A549 (cell line): ENCODE measurements around the gene NR2E3. TPM values are rescaled to one million over a fixed set of nuclear protein-coding genes. Genes with fewer than 3 reads are reported as not detected.

ENCODE experiments used
- ATAC-seq, 2 experiments: fragments of 200-7000 bp in 1 of 2; fragments of >200 bp in 1 of 2; cut with Nextera tagmentation in 1 of 2; cut with Tn5 transposase in 1 of 2; 3 replicates each; pipeline versions ENCODE4 v1.8.0 to v1.9.1; 2018 to 2020; ENCODE audit warnings: mild to moderate bottlenecking in 1 of 2, moderate library complexity in 1 of 2
- CTCF ChIA-PET: fragments of 300-600 bp; sonication (Branson Sonifier 250); formaldehyde crosslinking; extraction: SDS; loops from one replicate; lab custom pipeline; 2021; ENCODE audit warnings: antibody characterized with exemption, inconsistent platforms; lab: Yijun Ruan, JAX
- POLR2A ChIA-PET: fragments of 350-600 bp; formaldehyde crosslinking; extraction: SDS; loops from one replicate; lab custom pipeline; 2021; ENCODE audit warnings: antibody characterized with exemption, inconsistent platforms; lab: Yijun Ruan, JAX
- DNase-seq, 2 experiments: peaks; one replicate each; pipeline versions ENCODE4 v3.0.0 to v3.0.0-alpha.2; 2011 to 2016; ENCODE audit warnings: low read depth in 1 of 2, low spot score in 1 of 2
- FAIRE-seq: peaks from 2 replicates; lab custom pipeline; 2011; peaks lifted over from hg19 to GRCh38; lab: Jason Lieb, UNC
- H3K27ac ChIP-seq, 2 experiments: fragments of >200 bp; sonication (Bioruptor Twin); formaldehyde crosslinking; 3 replicates each; pipeline ENCODE4 v1.5.1; 2016 to 2017
- H3K4me1 ChIP-seq: fragments of >200 bp; sonication (Bioruptor Twin); formaldehyde crosslinking; 3 replicates; pipeline ENCODE4 v1.6.1; 2016
- H3K4me2 ChIP-seq: fragments of >200 bp; sonication (Bioruptor Twin); formaldehyde crosslinking; 3 replicates; pipeline ENCODE4 v1.6.1; 2016
- H3K4me3 ChIP-seq: fragments of >200 bp; sonication (Bioruptor Twin); formaldehyde crosslinking; 3 replicates; pipeline ENCODE4 v1.5.1; 2016
- H3K9me3 ChIP-seq: fragments of >200 bp; sonication (Bioruptor Twin); formaldehyde crosslinking; 3 replicates; pipeline ENCODE4 v1.6.1; 2016
- BHLHE40 ChIP-seq: IDR thresholded peaks from 2 replicates; pipeline ENCODE4 v1.6.1; 2012; ENCODE audit warnings: low read depth, low read length, inconsistent platforms
- CBX8 ChIP-seq: fragments of 200-600 bp; sonication (generic); IDR thresholded peaks from 2 replicates; pipeline ENCODE4 v1.6.1; 2016
- CEBPB ChIP-seq, 2 experiments: fragments of >200 bp in 1 of 2; sonication (Bioruptor Twin) in 1 of 2; formaldehyde crosslinking in 1 of 2; IDR thresholded peaks; 2 replicates each; pipeline ENCODE4 v1.6.1; 2012 to 2016
- EHMT2 ChIP-seq: fragments of 200-600 bp; sonication (generic); IDR thresholded peaks from 2 replicates; pipeline ENCODE4 v1.6.1; 2016; ENCODE audit warnings: antibody characterized with exemption, low read depth, mild to moderate bottlenecking, moderate library complexity
- EP300 ChIP-seq, 2 experiments: fragments of >200 bp; sonication (Bioruptor Twin); formaldehyde crosslinking; IDR thresholded peaks; 2 replicates in 1 of 2; 3 replicates in 1 of 2; pipeline ENCODE4 v1.6.1; 2016 to 2017
- ESRRA ChIP-seq: fragments of 150-350 bp; IDR thresholded peaks from 2 replicates; pipeline ENCODE4 v1.6.1; 2014; ENCODE audit warnings: mild to moderate bottlenecking, low read length, borderline replicate concordance
- FOSB ChIP-seq: fragments of 250-450 bp; sonication (Bioruptor Pico); IDR thresholded peaks from 2 replicates; pipeline ENCODE4 v1.5.0; 2020; ENCODE audit warnings: mild to moderate bottlenecking, moderate library complexity
- FOSL2 ChIP-seq, 2 experiments: fragments of 450-650 bp in 1 of 2; fragments of >200 bp in 1 of 2; sonication (Bioruptor Twin) in 1 of 2; formaldehyde crosslinking; IDR thresholded peaks; 2 replicates each; pipeline versions ENCODE4 v1.5.0 to v1.6.1; 2016 to 2020; ENCODE audit warnings: mild to moderate bottlenecking in 1 of 2, moderate library complexity in 1 of 2
- FOXS1 ChIP-seq: fragments of 250-450 bp; sonication (Bioruptor Pico); IDR thresholded peaks from 2 replicates; pipeline ENCODE4 v1.5.0; 2020; ENCODE audit warnings: mild to moderate bottlenecking, moderate library complexity
- HEYL ChIP-seq: fragments of 250-450 bp; sonication (Bioruptor Pico); IDR thresholded peaks from 2 replicates; pipeline ENCODE4 v1.8.0; 2021; ENCODE audit warnings: mild to moderate bottlenecking, moderate library complexity
- JUN ChIP-seq, 2 experiments: fragments of >200 bp; sonication (Bioruptor Twin); formaldehyde crosslinking; IDR thresholded peaks; 2 replicates in 1 of 2; 3 replicates in 1 of 2; pipeline ENCODE4 v1.6.1; 2016 to 2017
- JUNB ChIP-seq: fragments of >200 bp; sonication (Bioruptor Twin); formaldehyde crosslinking; IDR thresholded peaks from 2 replicates; pipeline ENCODE4 v1.6.1; 2016
- KDM5A ChIP-seq: fragments of 200-600 bp; sonication (generic); IDR thresholded peaks from 2 replicates; pipeline ENCODE4 v1.6.1; 2016; ENCODE audit warnings: antibody characterized with exemption, mild to moderate bottlenecking
- MAFK ChIP-seq: fragments of 450-650 bp; IDR thresholded peaks from 2 replicates; pipeline ENCODE4 v1.6.1; 2014; ENCODE audit not compliant: partially characterized antibody
- MAZ ChIP-seq: fragments of 150-350 bp; IDR thresholded peaks from 2 replicates; pipeline ENCODE4 v1.6.1; 2014; ENCODE audit warnings: antibody characterized with exemption, low read depth, low read length, borderline replicate concordance
- NPAS2 ChIP-seq: fragments of 250-450 bp; sonication (Bioruptor Pico); IDR thresholded peaks from 2 replicates; pipeline ENCODE4 v1.8.0; 2022; ENCODE audit warnings: mild to moderate bottlenecking, moderate library complexity, borderline replicate concordance
- POLR2A ChIP-seq: IDR thresholded peaks from 2 replicates; pipeline ENCODE4 v1.6.1; 2012; ENCODE audit warnings: mild to moderate bottlenecking, low read length
- RAD21 ChIP-seq, 2 experiments: fragments of >200 bp in 1 of 2; sonication (Bioruptor Twin) in 1 of 2; formaldehyde crosslinking in 1 of 2; IDR thresholded peaks in 1 of 2; conservative IDR thresholded peaks in 1 of 2; 2 replicates in 1 of 2; 3 replicates in 1 of 2; pipeline ENCODE4 v1.6.1; 2012 to 2018; ENCODE audit warnings: inconsistent platforms in 1 of 2
- RCOR1 ChIP-seq: fragments of 150-350 bp; IDR thresholded peaks from 2 replicates; pipeline ENCODE4 v1.6.1; 2014; ENCODE audit warnings: antibody characterized with exemption, low read length, low read depth
- SMC3 ChIP-seq: fragments of >200 bp; sonication (Bioruptor Twin); formaldehyde crosslinking; IDR thresholded peaks from 3 replicates; pipeline ENCODE4 v1.6.1; 2018; ENCODE audit warnings: inconsistent platforms
- SREBF2 ChIP-seq: fragments of 450-650 bp; IDR thresholded peaks from 2 replicates; pipeline ENCODE4 v1.6.1; 2014; ENCODE audit warnings: mild to moderate bottlenecking, moderate library complexity
- TFCP2L1 ChIP-seq: fragments of 250-450 bp; sonication (Bioruptor Pico); IDR thresholded peaks from 2 replicates; pipeline ENCODE4 v1.5.0; 2021; ENCODE audit warnings: mild to moderate bottlenecking
- ZC3H11A ChIP-seq: fragments of 450-650 bp; IDR thresholded peaks from 2 replicates; pipeline ENCODE4 v1.6.1; 2014; ENCODE audit warnings: antibody characterized with exemption, mild to moderate bottlenecking
- ZSCAN20 ChIP-seq: fragments of 250-450 bp; sonication (Bioruptor Pico); IDR thresholded peaks from 2 replicates; pipeline ENCODE4 v1.8.0; 2022; ENCODE audit warnings: mild to moderate bottlenecking, moderate library complexity
- WGBS: methylation state at CpG from one replicate; pipeline ENCODE4 v1.1.6; 2017; ENCODE audit errors: missing lambda C conversion rate; 5-methylcytosine and 5-hydroxymethylcytosine counted together
- polyA plus RNA-seq, 4 experiments: library from polyadenylated mRNA; depleted of rRNA in 3 of 4; stranded (reverse); fragments of >200 nt; fragmentation: RNase III in 1 of 4; extraction: RNeasy Plus Mini Kit Qiagen cat#74134 plus additional on column Dnase treatment in 1 of 4; gene quantifications; 2 replicates in 3 of 4; 3 replicates in 1 of 4; pipeline ENCODE4 v1.2.3, GENCODE V29; 2011 to 2017
- TF ChIP-seq, protein P1 (sequence below): fragments of >200 bp; sonication (Bioruptor Twin); formaldehyde crosslinking; IDR thresholded peaks from 3 replicates; pipeline ENCODE4 v1.6.1; 2016
- TF ChIP-seq, protein P2 (sequence below): fragments of 150-350 bp; IDR thresholded peaks from 2 replicates; pipeline ENCODE4 v1.6.1; 2014; ENCODE audit warnings: low read depth, mild to moderate bottlenecking, low read length
- TF ChIP-seq, protein P3 (sequence below): IDR thresholded peaks from 2 replicates; pipeline ENCODE4 v1.6.1; 2012
- TF ChIP-seq, protein P4 (sequence below): fragments of >200 bp; sonication (Bioruptor Twin); formaldehyde crosslinking; IDR thresholded peaks from 2 replicates; pipeline ENCODE4 v1.6.1; 2016
- TF ChIP-seq, protein P5 (sequence below): fragments of 450-650 bp; IDR thresholded peaks from 2 replicates; pipeline ENCODE4 v1.6.1; 2014; ENCODE audit warnings: antibody characterized with exemption

Gene NR2E3
- polyA plus RNA-seq, 2 of the 4 experiments (the other 2 are of a cell fraction), result 0.13 to 0.79 TPM

DNA sequence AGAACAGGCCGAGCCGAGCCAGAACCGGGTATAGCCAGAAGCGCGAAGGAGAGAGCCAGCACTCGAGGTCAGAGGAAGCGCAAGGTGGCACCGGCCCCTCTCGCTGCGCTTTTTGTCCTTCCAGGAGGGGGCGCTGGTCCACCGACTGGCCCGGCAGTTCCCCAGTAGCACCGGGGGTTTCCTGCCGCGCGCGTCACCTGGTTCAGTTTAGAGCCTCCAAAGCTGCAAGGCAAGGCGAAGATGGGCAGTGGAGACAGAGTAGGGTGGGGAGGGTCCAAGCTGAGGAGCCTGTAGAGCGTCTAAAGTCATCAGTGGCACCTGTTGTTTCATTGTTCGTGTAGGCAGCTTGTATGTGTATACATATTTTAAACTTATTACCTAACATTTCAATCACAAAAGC is 7.6 kb upstream of the NR2E3 start (continued):
- TF ChIP-seq, protein P1, sequence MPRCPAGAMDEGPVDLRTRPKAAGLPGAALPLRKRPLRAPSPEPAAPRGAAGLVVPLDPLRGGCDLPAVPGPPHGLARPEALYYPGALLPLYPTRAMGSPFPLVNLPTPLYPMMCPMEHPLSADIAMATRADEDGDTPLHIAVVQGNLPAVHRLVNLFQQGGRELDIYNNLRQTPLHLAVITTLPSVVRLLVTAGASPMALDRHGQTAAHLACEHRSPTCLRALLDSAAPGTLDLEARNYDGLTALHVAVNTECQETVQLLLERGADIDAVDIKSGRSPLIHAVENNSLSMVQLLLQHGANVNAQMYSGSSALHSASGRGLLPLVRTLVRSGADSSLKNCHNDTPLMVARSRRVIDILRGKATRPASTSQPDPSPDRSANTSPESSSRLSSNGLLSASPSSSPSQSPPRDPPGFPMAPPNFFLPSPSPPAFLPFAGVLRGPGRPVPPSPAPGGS, result no peak
- TF ChIP-seq FOSL2 (IDR thresholded peaks at IDR 0.05) (no peak), FOSL2 (CRISPR knock-in tag; IDR thresholded peaks at IDR 0.05) (no peak), KDM5A (no peak), EHMT2 (no peak)

DNA sequence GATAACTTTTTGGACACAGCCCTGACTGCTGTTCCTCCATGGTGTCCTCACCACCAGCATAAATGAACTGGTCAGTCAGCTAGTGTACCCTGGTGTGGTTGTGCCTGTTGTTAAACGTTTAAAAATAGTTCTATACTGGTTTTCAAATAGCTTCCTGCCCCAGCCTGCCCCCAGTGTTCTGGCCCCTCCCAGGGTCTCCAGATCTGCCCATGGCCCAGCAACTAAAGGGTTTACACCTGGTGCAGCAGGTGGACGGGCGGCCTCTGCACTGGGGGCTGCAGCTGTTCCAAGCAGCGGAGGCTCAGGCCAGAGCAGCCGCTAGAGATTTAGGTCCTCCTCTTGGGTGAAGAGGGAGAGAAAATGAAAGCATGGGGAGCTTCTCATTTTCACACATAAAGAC is 6.1 kb upstream of the NR2E3 start:
- TF ChIP-seq CBX8 (no peak), ZSCAN20 (CRISPR knock-in tag) (no peak), MAZ (no peak), FOSB (CRISPR knock-in tag) (no peak), RCOR1 (no peak), ESRRA (no peak), ZC3H11A (no peak), NPAS2 (CRISPR knock-in tag) (no peak), CEBPB (IDR thresholded peaks at IDR 0.05) (no peak), EP300 (IDR thresholded peaks at IDR 0.05) (no peak), FOXS1 (CRISPR knock-in tag) (no peak), JUN (IDR thresholded peaks at IDR 0.05) (no peak), BHLHE40 (no peak)
- TF ChIP-seq, protein P2, sequence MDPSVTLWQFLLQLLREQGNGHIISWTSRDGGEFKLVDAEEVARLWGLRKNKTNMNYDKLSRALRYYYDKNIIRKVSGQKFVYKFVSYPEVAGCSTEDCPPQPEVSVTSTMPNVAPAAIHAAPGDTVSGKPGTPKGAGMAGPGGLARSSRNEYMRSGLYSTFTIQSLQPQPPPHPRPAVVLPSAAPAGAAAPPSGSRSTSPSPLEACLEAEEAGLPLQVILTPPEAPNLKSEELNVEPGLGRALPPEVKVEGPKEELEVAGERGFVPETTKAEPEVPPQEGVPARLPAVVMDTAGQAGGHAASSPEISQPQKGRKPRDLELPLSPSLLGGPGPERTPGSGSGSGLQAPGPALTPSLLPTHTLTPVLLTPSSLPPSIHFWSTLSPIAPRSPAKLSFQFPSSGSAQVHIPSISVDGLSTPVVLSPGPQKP, result no peak
- TF ChIP-seq, protein P3, sequence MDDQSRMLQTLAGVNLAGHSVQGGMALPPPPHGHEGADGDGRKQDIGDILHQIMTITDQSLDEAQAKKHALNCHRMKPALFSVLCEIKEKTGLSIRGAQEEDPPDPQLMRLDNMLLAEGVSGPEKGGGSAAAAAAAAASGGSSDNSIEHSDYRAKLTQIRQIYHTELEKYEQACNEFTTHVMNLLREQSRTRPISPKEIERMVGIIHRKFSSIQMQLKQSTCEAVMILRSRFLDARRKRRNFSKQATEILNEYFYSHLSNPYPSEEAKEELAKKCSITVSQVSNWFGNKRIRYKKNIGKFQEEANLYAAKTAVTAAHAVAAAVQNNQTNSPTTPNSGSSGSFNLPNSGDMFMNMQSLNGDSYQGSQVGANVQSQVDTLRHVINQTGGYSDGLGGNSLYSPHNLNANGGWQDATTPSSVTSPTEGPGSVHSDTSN, result no peak
- TF ChIP-seq, all 56 proteins: peak for 0
- CTCF ChIA-PET, result interaction anchor here (0.8 to 13.3 kb wide), 8 partner anchors 13 to 830 kb away, joined by 3 to 522 read pairs (median 7); no protein-coding TSS in a partner anchor
- Histone ChIP-seq H3K27ac (peak overlapping the region; percentile 77 to 84), H3K4me3 (no peak overlapping the region), H3K4me2 (no peak overlapping the region), H3K9me3 (0 out of 3 replicates have a peak, but pooled peaks cover 5% of the 10 kb centered on the region), H3K4me1 (peaks cover 66% of the 10 kb centered on the region)
- WGBS, result 82% methylated on average over 5 of the region's 5 CpGs
- ATAC-seq (no peak), DNase-seq (no peak), FAIRE-seq (no peak)
- POLR2A ChIA-PET, result no interaction called here

DNA sequence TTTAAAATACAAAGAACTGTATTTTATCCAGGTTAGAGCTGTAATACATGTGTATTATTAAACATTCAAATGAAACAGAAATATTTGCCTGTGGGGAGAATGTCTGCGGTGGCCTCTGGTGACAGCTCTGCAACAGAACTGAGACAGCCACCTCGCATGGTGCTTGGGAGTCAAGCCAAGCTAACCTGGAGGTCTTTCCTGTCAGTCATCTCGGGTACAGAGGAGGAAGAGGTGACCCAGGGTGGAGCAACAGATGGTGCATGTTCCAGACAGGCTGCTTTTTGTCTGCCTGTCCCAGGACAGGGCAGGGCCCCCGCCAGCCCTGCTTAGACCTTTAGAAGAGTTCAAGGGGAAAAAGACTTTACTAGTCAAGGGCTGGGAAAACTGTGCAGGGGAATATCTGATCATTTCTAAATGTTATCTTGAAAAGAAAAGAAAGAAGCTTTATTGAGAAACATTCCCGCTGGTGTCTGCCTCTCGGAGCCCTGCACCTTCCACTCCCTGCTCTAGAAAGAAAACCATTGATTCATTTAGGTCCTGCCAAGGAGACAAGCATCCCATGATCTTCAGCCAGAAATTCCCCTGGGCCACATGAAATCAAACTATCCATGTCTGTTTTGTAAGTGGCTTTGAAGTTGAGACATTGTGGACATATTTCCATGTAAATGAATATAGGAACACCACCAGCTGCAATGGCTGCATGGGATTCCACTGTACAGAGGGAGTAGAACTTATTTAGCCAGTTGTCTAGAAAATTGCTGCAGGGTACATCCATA is 5.5 kb upstream of the NR2E3 start:
- ChIA-PET CTCF (interaction anchor here (0.8 to 13.3 kb wide), 10 partner anchors 13 to 831 kb away, joined by 3 to 522 read pairs (median 6); no protein-coding TSS in a partner anchor), POLR2A (no interaction called here)
- Histone ChIP-seq H3K4me2 (peak overlapping the region; percentile 29), H3K4me1 (peaks cover 62% of the 10 kb centered on the region), H3K27ac (peak overlapping the region; percentile 77 to 84), H3K9me3 (no peaks in the 10 kb centered on the region), H3K4me3 (no peak overlapping the region)
- ATAC-seq, result no peak
- 73% methylated on average over 6 of the region's 6 CpGs for WGBS
- DNase-seq, result no peak
- TF ChIP-seq, protein P3, result no peak
- TF ChIP-seq RAD21 (conservative IDR thresholded peaks at IDR 0.05 in 1 of 2, IDR thresholded peaks at IDR 0.05 in 1 of 2) (no peak), CBX8 (no peak), KDM5A (no peak), HEYL (CRISPR knock-in tag) (no peak), TFCP2L1 (CRISPR knock-in tag) (no peak), FOXS1 (CRISPR knock-in tag) (no peak), SMC3 (no peak), ZC3H11A (no peak), NPAS2 (CRISPR knock-in tag) (no peak), JUNB (no peak), ZSCAN20 (CRISPR knock-in tag) (no peak), SREBF2 (no peak), RCOR1 (no peak), MAFK (no peak), POLR2A (no peak), EHMT2 (no peak)
- TF ChIP-seq, protein P4, sequence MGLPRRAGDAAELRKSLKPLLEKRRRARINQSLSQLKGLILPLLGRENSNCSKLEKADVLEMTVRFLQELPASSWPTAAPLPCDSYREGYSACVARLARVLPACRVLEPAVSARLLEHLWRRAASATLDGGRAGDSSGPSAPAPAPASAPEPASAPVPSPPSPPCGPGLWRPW, result no peak
- TF ChIP-seq, protein P5, sequence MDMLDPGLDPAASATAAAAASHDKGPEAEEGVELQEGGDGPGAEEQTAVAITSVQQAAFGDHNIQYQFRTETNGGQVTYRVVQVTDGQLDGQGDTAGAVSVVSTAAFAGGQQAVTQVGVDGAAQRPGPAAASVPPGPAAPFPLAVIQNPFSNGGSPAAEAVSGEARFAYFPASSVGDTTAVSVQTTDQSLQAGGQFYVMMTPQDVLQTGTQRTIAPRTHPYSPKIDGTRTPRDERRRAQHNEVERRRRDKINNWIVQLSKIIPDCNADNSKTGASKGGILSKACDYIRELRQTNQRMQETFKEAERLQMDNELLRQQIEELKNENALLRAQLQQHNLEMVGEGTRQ, result no peak
- FAIRE-seq, result peak; percentile 81
